ENCODE data around the gene XPA.
A peak's percentile ranks its signal among the peaks of the same experiment; 100 is the strongest.

The XPA gene

GRCh38 chr9:97632248-97632984, 64.7 kb downstream of the XPA start:
- Histone ChIP-seq H3K4me2 (ENCODE audit: insufficient read depth, low read length, poor library complexity, severe bottlenecking) (peak overlapping the region; percentile 58), H3K4me1 (ENCODE audit: control insufficient read depth in 2 of 2, insufficient read depth in 1 of 2, low read depth in 1 of 2, low read length in 2 of 2) (peaks cover 8 to 11% of the 10 kb centered on the region in 2 donors), H3K9ac (ENCODE audit: low read depth, low read length, poor library complexity) (no peak overlapping the region), H2BK15ac (ENCODE audit: low read length) (no peak overlapping the region), H3K18ac (ENCODE audit: low read length) (peak overlapping the region; percentile 91), H2BK12ac (ENCODE audit: low read length) (no peak overlapping the region), H3K14ac (ENCODE audit: low read length) (no peak overlapping the region), H3K27me3 (ENCODE audit: control insufficient read depth in 3 of 3, insufficient read depth in 3 of 3, low read depth in 1 of 3, low read length in 3 of 3) (no peaks in the 10 kb centered on the region), H3K79me1 (ENCODE audit: low read depth, low read length) (no peaks in the 10 kb centered on the region), H4K8ac (ENCODE audit: low read depth, low read length) (no peak overlapping the region), H3K9me3 (replicated peaks in 1 of 2; ENCODE audit: control insufficient read depth in 2 of 2, insufficient read depth in 1 of 2, low read depth in 1 of 2, low read length in 2 of 2) (no peaks in the 10 kb centered on the region), H3K23ac (ENCODE audit: low read depth, low read length, poor library complexity) (no peak overlapping the region), H2AFZ (ENCODE audit: low read length) (peak overlapping the region; percentile 94), H2BK5ac (ENCODE audit: low read length) (peak overlapping the region; percentile 93), H2AK5ac (ENCODE audit: low read depth, low read length) (no peak overlapping the region), H3K36me3 (replicated peaks in 1 of 2; ENCODE audit: control insufficient read depth in 2 of 2, insufficient read depth in 2 of 2, low read length in 2 of 2) (peaks cover 0 to 30% of the 10 kb centered on the region in 2 donors), H3K4ac (ENCODE audit: low read length) (no peak overlapping the region), H2BK120ac (ENCODE audit: low read depth, low read length) (no peak overlapping the region), H4K91ac (ENCODE audit: low read depth, low read length, poor library complexity) (no peak overlapping the region), H3K27ac (replicated peaks; ENCODE audit: low read length) (peak overlapping the region; percentile 91), H3K4me3 (ENCODE audit: low read length in 2 of 2) (peak overlapping the region; percentile 86 to 92)
- DNase-seq (ENCODE audit: low spot score), result peak; percentile 79
- no CpG with 5 or more reads among the region's 27 CpGs for WGBS, 2 donors (ENCODE audit: extremely low coverage in 2 of 2, insufficient read length in 2 of 2, insufficient replicate concordance in 1 of 2)

- no peak overlapping the region for H3K9ac ChIP-seq (ENCODE audit: low read depth, low read length, poor library complexity)
- H3K23ac ChIP-seq (ENCODE audit: low read depth, low read length, poor library complexity), result no peak overlapping the region
Observed at GRCh38 chr9:97630591-97630990, 66.5 kb downstream of the XPA start.

GRCh38 chr9:97629156-97629555, 68.0 kb downstream of the XPA start:
- Histone ChIP-seq H2BK12ac (ENCODE audit: low read length) (no peak overlapping the region), H3K9ac (ENCODE audit: low read depth, low read length, poor library complexity) (no peak overlapping the region), H2BK120ac (ENCODE audit: low read depth, low read length) (no peak overlapping the region), H3K9me3 (replicated peaks in 1 of 2; ENCODE audit: control insufficient read depth in 2 of 2, insufficient read depth in 1 of 2, low read depth in 1 of 2, low read length in 2 of 2) (no peaks in the 10 kb centered on the region), H3K4ac (ENCODE audit: low read length) (no peak overlapping the region), H3K23ac (ENCODE audit: low read depth, low read length, poor library complexity) (no peak overlapping the region), H3K4me2 (ENCODE audit: insufficient read depth, low read length, poor library complexity, severe bottlenecking) (no peak overlapping the region), H2AFZ (ENCODE audit: low read length) (no peak overlapping the region), H2BK15ac (ENCODE audit: low read length) (no peak overlapping the region), H3K27ac (replicated peaks; ENCODE audit: low read length) (no peak overlapping the region), H2BK5ac (ENCODE audit: low read length) (no peak overlapping the region), H2AK5ac (ENCODE audit: low read depth, low read length) (no peak overlapping the region), H3K4me3 (ENCODE audit: low read length in 2 of 2) (no peak overlapping the region), H3K36me3 (replicated peaks in 1 of 2; ENCODE audit: control insufficient read depth in 2 of 2, insufficient read depth in 2 of 2, low read length in 2 of 2) (peaks cover 6 to 49% of the 10 kb centered on the region in 2 donors), H4K8ac (ENCODE audit: low read depth, low read length) (no peak overlapping the region), H3K4me1 (ENCODE audit: control insufficient read depth in 2 of 2, insufficient read depth in 1 of 2, low read depth in 1 of 2, low read length in 2 of 2) (peaks cover 4 to 9% of the 10 kb centered on the region in 2 donors), H3K27me3 (ENCODE audit: control insufficient read depth in 3 of 3, insufficient read depth in 3 of 3, low read depth in 1 of 3, low read length in 3 of 3) (no peaks in the 10 kb centered on the region), H3K18ac (ENCODE audit: low read length) (no peak overlapping the region), H3K79me1 (ENCODE audit: low read depth, low read length) (no peaks in the 10 kb centered on the region), H3K14ac (ENCODE audit: low read length) (no peak overlapping the region), H4K91ac (ENCODE audit: low read depth, low read length, poor library complexity) (no peak overlapping the region)
- no peak for DNase-seq (ENCODE audit: low spot score)

More at GRCh38 chr9:97630591-97630990, 66.5 kb downstream of the XPA start:
- no peak overlapping the region for H3K4me3 ChIP-seq (ENCODE audit: low read length in 2 of 2)
- no peak overlapping the region for H3K14ac ChIP-seq (ENCODE audit: low read length)
- no peak overlapping the region for H3K27ac ChIP-seq (replicated peaks; ENCODE audit: low read length)
- H2BK15ac ChIP-seq (ENCODE audit: low read length), result no peak overlapping the region
- no peak overlapping the region for H3K18ac ChIP-seq (ENCODE audit: low read length)
- no peaks in the 10 kb centered on the region for H3K9me3 ChIP-seq (replicated peaks in 1 of 2; ENCODE audit: control insufficient read depth in 2 of 2, insufficient read depth in 1 of 2, low read depth in 1 of 2, low read length in 2 of 2)
- peaks cover 8 to 11% of the 10 kb centered on the region in 2 donors for H3K4me1 ChIP-seq (ENCODE audit: control insufficient read depth in 2 of 2, insufficient read depth in 1 of 2, low read depth in 1 of 2, low read length in 2 of 2)
- H2AFZ ChIP-seq (ENCODE audit: low read length), result no peak overlapping the region
- H4K8ac ChIP-seq (ENCODE audit: low read depth, low read length), result no peak overlapping the region
- no peak overlapping the region for H2AK5ac ChIP-seq (ENCODE audit: low read depth, low read length)
- no peaks in the 10 kb centered on the region for H3K79me1 ChIP-seq (ENCODE audit: low read depth, low read length)
- no peak for DNase-seq (ENCODE audit: low spot score)
- no peaks in the 10 kb centered on the region for H3K27me3 ChIP-seq (ENCODE audit: control insufficient read depth in 3 of 3, insufficient read depth in 3 of 3, low read depth in 1 of 3, low read length in 3 of 3)
- H3K4ac ChIP-seq (ENCODE audit: low read length), result no peak overlapping the region
- H2BK5ac ChIP-seq (ENCODE audit: low read length), result no peak overlapping the region
- peaks cover 1 to 35% of the 10 kb centered on the region in 2 donors for H3K36me3 ChIP-seq (replicated peaks in 1 of 2; ENCODE audit: control insufficient read depth in 2 of 2, insufficient read depth in 2 of 2, low read length in 2 of 2)
- H3K4me2 ChIP-seq (ENCODE audit: insufficient read depth, low read length, poor library complexity, severe bottlenecking), result no peak overlapping the region
- H4K91ac ChIP-seq (ENCODE audit: low read depth, low read length, poor library complexity), result no peak overlapping the region
- no peak overlapping the region for H2BK12ac ChIP-seq (ENCODE audit: low read length)
- H2BK120ac ChIP-seq (ENCODE audit: low read depth, low read length), result no peak overlapping the region

GRCh38 chr9:97628668-97629067, 68.5 kb downstream of the XPA start:
- H2AFZ ChIP-seq (ENCODE audit: low read length), result no peak overlapping the region
- H3K27me3 ChIP-seq (ENCODE audit: control insufficient read depth in 3 of 3, insufficient read depth in 3 of 3, low read depth in 1 of 3, low read length in 3 of 3), result no peaks in the 10 kb centered on the region
- H3K14ac ChIP-seq (ENCODE audit: low read length), result no peak overlapping the region
- no peak overlapping the region for H3K9ac ChIP-seq (ENCODE audit: low read depth, low read length, poor library complexity)
- H2BK5ac ChIP-seq (ENCODE audit: low read length), result no peak overlapping the region
- WGBS, 2 donors (ENCODE audit: extremely low coverage in 2 of 2, insufficient read length in 2 of 2, insufficient replicate concordance in 1 of 2), result no CpG with 5 or more reads among the region's 3 CpGs
- H3K27ac ChIP-seq (replicated peaks; ENCODE audit: low read length), result no peak overlapping the region
- H3K4me3 ChIP-seq (ENCODE audit: low read length in 2 of 2), result no peak overlapping the region
- no peak overlapping the region for H3K18ac ChIP-seq (ENCODE audit: low read length)
- no peak overlapping the region for H2BK120ac ChIP-seq (ENCODE audit: low read depth, low read length)
- no peak overlapping the region for H4K91ac ChIP-seq (ENCODE audit: low read depth, low read length, poor library complexity)
- no peak overlapping the region for H3K23ac ChIP-seq (ENCODE audit: low read depth, low read length, poor library complexity)
- no peak overlapping the region for H2BK15ac ChIP-seq (ENCODE audit: low read length)
- H3K79me1 ChIP-seq (ENCODE audit: low read depth, low read length), result no peaks in the 10 kb centered on the region
- H2BK12ac ChIP-seq (ENCODE audit: low read length), result no peak overlapping the region
- no peak overlapping the region for H2AK5ac ChIP-seq (ENCODE audit: low read depth, low read length)
- no peak overlapping the region for H4K8ac ChIP-seq (ENCODE audit: low read depth, low read length)
- DNase-seq (ENCODE audit: low spot score), result no peak
- H3K4me2 ChIP-seq (ENCODE audit: insufficient read depth, low read length, poor library complexity, severe bottlenecking), result no peak overlapping the region
- no peaks in the 10 kb centered on the region for H3K9me3 ChIP-seq (replicated peaks in 1 of 2; ENCODE audit: control insufficient read depth in 2 of 2, insufficient read depth in 1 of 2, low read depth in 1 of 2, low read length in 2 of 2)
- peaks cover 10 to 54% of the 10 kb centered on the region in 2 donors for H3K36me3 ChIP-seq (replicated peaks in 1 of 2; ENCODE audit: control insufficient read depth in 2 of 2, insufficient read depth in 2 of 2, low read length in 2 of 2)
- peaks cover 4 to 9% of the 10 kb centered on the region in 2 donors for H3K4me1 ChIP-seq (ENCODE audit: control insufficient read depth in 2 of 2, insufficient read depth in 1 of 2, low read depth in 1 of 2, low read length in 2 of 2)
- no peak overlapping the region for H3K4ac ChIP-seq (ENCODE audit: low read length)
